Endometrial microvascular endothelial cells (primary cell): ENCODE measurements around the gene SYT7. TPM values are rescaled to one million over a fixed set of nuclear protein-coding genes. Genes with fewer than 3 reads are reported as not detected.
"Not testable (repeated sequence)": the region's sequence is repeated elsewhere in the genome, so short reads cannot be mapped to it uniquely, and the experiment has no call there.

Experiments used
- in situ Hi-C: cut with HindIII; loops from 2 replicates; pipeline ENCODE4 v1.10.0; 2017; ENCODE audit warnings: low sequenced_read_pairs, low pct_unique_long_range_greater_than_20kb; ENCODE audit errors: inconsistent ontology term
- total RNA-seq: library from RNA; depleted of rRNA; stranded (reverse); fragments of >200 nt; gene quantifications from one replicate; pipeline ENCODE4 v1.2.3, GENCODE V29; 2015; ENCODE audit errors: inconsistent ontology term

Gene SYT7, protein sequence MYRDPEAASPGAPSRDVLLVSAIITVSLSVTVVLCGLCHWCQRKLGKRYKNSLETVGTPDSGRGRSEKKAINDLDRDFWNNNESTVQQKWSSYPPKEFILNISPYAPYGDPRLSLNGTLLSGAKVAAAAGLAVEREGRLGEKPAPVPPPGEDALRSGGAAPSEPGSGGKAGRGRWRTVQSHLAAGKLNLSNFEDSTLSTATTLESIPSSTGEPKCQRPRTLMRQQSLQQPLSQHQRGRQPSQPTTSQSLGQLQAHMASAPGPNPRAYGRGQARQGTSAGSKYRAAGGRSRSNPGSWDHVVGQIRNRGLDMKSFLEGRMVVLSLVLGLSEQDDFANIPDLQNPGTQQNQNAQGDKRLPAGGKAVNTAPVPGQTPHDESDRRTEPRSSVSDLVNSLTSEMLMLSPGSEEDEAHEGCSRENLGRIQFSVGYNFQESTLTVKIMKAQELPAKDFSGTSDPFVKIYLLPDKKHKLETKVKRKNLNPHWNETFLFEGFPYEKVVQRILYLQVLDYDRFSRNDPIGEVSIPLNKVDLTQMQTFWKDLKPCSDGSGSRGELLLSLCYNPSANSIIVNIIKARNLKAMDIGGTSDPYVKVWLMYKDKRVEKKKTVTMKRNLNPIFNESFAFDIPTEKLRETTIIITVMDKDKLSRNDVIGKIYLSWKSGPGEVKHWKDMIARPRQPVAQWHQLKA
- total RNA-seq: not detected

DNA sequence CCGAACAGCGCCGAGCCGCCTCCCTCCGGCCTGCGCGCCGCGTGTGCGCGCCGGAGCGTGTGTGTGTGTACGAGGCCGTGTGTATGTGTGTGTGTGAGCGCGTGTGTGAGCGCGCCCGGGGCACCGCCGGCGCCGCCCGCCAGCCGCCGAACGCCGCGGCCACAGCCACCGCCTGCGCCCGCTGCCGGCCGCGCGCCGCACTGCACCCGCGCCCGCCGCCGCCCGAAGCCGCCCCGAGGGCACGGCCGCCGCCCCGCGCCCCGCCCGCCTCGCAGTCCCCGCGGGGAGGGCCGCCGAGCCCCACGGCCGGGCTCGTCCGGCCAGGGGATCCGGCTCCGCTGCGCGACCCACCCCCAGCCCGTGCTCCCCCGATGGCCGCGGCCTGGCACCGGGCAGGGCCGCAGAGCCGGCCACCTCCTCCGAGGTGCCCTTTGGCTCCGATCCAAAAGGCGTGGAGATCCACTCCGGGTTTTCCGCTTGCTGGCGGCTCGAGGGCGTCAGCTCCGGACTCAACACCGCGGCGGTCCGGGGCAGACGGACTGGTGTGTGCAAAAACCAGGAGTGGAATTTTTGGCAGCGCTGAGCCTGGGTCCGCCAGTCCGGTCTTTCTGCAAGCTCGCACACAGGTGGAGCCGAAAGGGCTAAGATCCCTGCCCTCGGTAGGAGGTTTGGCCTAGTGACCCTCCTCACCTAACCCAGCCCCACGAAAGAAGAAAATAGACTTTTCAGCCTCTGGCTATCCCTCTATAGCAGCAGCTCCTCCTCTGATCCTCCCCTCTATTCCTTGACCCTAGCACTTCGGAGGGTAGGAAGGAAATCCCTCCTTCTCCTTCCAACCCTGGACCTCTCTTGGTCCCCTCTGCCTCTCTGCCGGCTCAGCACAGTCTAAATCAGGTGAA lies at the start of gene SYT7:
SYT7 (minus strand) TSS at position 47 of the 899 bp plus-strand sequence. CDS start 256 bp downstream, outside the sequence.
- in situ Hi-C loops: no loop called here

DNA sequence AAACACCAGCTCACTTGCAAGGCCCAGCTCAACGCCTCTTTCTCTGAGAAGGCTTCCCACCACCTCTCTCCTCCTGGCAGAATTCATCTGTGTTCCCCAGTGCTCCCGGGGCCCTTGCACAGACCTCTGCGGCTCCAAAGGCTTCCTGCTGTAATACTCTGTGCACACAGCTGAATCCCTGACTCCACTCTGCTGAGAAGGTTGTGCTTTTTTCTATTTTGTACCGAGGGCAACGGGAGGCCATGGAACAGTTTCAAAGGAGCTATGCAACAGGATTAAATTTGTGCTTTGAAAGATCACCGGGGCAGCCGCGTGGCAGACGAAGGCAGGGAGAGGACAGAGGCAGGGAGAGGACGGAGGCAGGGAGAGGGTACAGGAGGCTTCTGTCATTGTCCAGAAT lies 49.2 kb upstream of the SYT7 start:
- in situ Hi-C loops: no loop called here

DNA sequence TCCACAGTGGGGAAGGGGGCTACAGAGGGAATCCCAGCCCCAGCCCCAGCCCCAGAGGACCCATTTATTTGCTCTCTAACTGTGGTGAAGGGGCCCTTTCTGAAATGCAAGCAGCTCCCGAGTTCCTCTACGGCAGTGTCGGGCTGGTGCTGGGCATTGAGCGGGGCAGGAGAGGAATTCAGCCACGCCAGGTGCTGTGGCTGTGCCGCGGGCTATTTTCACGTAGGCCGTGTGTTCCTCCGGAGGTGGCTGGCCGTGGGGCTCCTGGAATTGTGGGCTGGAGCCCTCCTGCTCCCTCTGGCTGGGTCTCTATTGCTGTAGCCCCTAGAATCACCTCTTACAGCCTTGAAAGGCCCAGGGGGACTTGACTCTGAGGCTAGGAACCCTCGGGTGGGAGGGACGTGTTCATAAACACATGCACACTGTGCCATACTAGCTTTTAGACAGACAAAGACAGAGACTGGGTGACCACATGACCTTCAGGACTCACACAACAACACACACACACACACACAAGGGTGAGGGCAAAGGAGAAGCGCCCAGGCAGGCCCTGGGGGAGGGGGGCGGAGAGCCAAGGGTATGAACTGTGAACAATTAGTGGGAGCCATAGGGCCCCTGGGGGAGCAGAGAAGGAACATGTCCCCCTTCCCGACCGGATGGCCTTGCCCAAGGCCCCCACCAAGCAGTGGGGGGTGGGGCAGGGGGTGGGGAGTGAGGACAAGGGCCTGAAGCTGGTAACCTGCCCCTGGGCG lies 48.4 kb upstream of the SYT7 start:
- in situ Hi-C loops: no loop called here

DNA sequence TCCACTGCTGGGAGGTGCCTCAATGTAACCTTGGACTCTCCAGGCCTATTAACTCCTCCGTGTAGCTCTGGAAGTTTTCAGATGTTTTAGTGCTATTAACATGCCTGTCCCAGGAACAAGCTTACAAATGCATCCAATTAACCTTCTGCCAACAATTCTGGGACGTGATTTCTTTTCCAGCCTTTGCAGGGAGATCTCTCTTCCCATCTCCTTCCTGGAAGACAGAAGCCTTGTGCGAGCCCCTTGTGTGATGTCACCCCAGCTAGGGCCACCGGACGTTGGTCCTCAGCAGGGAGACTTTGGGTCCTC lies 47.7 kb upstream of the SYT7 start:
- in situ Hi-C loops: no loop called here

DNA sequence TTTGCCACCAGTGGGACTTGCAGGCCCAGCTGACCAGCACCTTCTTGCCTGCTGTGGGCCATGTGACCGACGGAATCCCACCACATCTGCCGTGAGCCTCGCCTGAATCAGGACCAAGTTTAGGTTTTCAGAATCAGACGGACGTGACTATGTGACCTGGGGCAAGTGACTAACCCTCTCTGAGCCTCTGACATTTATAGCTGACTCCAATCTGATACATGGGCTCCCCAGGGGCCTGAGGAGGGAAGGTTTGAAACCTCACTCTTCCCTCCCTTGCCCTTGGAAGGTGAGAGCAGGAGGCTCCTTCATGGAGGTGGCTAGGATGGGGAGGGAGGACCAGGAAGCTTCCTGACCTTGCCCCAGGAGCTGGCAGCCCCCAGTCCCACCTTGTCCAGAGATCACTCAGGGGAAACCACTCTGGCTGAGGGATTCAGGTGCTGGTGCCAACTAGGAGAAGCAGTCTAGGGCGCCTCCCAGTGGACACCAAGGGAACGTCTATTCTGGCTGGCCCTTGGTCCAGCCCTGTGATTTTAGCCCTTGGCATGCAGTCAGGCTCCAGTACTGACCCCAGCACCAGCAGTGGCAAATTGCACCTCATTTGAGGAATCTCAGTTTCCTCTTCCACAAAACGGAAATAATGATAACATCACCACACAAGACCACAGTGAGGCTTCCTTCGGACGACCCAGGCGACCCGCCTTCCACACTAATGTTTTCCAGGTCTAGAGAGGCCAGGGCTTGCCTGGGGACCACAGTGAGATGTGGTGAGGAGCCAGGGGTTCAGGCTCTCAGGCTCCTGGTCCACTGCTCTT lies 47.2 kb upstream of the SYT7 start:
- in situ Hi-C loops: no loop called here

DNA sequence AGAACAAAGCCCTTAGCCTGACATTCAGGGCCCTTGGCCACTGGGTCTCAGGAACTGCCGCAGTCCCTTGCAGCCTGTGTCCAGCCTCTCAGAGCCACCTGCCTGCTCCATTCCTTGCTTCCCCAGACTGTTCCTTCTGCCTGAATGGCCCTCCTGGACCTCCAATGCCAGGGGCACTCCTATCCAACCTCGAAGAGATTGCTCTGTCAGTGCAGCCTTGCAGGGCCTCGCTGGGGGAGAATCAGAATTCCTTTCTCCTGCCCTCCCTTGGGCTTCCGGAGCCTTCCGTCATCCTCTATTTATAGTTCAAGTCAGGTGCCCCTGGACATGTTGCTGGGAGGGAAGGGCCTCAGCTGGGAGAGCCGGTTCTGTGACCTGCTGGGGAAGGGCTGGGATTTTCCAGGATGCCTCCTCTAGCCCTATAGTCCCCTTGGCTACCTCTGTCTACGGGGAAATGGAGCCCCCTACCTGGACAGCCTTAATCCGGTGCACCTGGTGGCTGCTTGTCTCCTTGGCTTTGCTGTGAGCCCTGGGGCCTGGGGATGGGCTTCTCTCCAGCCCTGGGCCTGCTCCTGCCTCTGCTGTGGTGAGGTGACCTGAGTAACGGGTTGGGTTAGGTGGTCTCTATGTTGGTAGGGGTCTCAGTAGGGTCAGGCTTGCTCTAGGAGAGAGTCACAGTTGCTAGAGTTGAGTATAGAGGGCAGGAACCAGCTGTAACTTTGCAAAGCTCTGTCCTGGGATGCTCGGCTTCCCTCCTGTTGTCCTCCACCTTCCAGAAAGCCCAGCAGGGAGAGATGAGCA lies 45.9 kb upstream of the SYT7 start:
- in situ Hi-C loops: no loop called here

DNA sequence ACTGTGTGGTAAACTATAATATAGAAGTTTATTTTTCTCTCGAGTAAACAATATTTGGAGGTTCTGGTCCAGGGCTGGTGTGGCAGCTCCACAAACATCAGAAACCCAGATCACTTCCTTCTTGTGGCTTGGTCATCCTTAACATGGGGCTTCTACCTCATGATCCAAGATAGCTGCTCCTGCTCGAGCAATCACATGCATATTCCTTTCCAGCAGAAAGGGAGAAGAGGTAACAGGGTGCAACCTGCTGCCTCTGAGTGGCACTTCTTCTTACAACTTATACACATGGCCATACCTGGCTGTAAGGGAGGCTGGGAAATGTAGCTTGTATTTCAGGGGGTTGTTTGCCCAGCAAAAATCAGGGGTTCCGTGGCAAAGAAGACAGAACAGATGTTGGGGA lies 44.6 kb upstream of the SYT7 start:
- in situ Hi-C loops: no loop called here

DNA sequence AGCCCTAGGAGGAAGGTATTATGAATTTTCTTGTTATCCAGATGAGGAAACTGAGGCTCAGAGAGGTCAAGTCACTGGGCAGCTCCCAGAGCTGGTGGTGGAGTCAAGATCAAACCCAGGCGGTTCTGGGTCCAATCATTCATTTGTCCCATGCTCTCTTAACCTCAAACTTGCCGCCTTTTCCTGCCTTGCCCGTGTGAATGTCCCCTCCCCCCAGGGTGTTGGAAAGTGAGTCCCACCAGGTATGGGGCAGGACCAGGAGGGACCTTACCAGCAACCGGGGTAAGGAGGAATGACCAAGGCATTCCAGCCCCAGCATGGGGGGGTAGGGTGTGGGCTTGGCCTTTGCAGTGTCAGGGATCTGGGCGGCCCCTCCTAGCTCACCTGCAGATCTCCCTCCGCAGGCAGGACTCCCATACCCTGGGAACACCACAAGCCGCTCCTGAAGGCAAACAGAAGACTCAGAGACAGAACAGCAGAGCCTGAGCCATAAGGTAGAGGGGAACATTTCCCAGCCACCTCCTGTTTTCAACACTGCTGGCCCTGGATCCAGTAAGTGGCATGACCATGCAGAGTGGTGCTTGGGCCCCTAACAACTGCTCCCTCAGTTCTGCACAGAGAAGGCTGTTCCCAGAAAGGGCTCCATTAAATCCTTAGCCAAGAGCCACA lies 41.2 kb upstream of the SYT7 start:
- in situ Hi-C loops: no loop called here

DNA sequence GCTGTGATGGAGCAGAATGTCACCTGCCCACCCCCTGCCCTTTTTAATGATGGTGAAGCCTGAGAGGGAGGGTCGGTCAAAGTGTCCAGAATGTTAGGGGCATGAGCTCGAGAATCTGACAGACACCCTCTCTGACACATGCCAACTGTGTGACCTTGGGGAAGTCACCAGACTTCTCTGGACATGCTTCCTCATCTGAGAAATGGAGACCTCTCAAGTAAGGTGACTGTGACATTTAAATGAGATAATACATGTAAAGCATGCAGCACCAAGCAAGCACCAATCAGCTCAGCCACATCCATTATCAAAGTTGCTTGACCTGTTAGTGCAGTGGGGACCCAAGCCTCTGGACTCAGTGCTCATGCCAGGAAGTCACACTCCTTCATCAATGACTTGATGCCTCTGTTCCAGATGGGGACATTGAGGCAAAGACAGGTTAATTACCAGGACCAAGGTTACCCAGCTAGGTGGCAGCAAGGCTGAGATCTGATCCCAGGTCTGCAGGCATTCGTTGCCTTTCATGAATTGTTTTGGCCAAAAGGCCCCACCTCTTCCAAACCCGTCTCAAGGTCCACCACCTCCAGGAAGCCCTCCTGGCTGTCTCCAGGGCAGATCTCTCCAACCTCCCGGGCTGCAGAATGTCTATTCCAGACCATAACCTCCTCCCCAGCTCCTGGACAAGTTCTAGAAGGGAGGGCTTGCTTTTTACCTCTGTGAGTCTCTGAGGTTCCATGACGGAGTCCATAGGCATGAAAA lies 38.8 kb upstream of the SYT7 start:
- in situ Hi-C loops: no loop called here

DNA sequence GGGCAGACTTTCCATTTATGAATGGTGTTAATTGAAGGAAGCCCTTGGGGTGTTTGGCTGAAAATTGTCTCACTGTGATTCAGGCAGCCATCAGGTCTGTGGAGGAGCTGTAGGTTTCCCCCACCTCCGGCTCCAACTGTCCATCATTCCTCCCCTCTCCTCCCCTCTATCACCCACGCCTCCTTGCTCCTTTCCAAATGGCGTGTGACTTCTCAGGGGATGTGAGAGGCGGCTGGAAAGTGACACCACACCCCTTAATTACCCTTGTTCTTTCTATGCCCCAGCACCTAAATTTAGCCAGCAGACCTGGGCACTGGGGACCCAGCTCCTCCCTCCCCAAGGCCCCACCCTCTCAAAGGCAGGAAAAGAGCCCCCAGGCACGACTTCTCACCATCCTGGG lies 38.1 kb upstream of the SYT7 start:
- in situ Hi-C loops: no loop called here

DNA sequence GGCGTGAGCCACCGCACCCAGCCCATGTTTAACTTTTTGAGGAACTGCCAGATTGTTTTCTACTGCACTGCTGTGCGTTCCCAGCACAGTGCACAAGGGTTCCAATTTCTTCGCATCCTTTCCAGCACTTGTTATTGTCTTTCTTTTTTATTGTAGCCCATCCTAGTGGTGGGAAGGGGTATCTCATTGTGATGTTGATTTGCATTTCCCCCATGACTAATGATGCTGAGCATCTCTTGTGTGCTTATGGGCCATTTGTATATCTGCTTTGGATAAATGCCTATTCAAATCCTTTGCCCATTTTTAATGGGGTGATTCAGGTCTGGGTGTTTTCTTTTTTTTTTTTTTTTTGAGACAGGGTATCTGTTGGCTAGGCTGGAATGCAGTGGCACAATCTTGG lies 36.6 kb upstream of the SYT7 start:
- in situ Hi-C loops: no loop called here

DNA sequence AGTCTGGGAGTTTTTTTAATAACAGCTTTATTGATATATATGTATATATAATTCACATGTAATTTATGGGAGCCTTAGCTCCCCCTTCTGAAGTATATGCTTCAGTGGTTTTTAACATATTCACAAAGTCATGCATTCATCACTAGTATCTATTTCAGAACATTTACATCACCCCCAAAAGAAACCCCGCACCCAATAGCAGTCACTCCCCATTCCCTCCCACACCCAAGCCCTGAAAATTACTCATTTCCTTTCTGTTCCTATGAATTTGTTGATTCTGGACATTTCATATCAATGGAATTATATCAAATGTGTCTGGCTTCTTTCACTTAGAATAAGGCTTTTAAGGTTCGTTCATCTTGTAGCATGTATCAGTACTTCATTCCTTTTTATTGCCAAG lies 35.6 kb upstream of the SYT7 start:
- in situ Hi-C loops: no loop called here

DNA sequence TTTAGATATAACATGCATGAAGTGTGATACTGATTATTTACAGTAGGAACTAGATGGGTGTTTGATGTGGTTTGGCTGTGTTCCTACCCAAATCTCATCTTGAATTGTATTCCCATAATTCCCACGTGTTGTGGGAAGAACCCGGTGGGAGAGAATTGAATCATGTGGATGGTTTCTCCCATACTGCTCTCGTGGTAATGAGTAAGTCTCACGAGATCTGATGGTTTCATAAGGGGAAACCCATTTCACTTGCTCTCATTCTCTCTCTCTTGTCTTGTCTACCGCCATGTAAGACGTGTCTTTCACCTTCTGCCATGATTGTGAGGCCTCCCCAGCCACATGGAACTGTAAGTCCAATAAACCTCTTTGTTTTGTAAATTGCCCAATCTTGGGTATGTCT lies 33.9 kb upstream of the SYT7 start:
- in situ Hi-C loops: not testable (repeated sequence)

DNA sequence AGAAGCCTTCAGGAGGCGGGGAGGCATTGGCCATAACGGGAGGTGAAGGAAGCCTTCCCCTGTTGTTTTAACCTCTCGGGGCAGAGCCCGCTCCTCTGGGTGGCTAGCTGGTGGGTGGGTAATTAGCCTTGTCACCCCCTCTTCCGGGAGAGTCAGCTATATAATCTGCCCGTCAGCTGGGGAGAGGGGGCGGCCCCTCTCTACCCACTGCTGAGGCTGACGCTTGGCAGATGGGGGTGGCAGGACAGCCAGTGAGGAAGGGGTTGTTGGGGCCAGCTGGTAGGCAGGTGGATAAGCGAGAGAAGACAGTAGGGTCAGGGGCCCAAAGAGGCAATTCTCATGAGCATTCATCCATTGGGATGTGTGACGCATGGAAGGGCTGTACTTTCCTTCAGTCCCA lies 33.0 kb upstream of the SYT7 start:
- in situ Hi-C loops: no loop called here

DNA sequence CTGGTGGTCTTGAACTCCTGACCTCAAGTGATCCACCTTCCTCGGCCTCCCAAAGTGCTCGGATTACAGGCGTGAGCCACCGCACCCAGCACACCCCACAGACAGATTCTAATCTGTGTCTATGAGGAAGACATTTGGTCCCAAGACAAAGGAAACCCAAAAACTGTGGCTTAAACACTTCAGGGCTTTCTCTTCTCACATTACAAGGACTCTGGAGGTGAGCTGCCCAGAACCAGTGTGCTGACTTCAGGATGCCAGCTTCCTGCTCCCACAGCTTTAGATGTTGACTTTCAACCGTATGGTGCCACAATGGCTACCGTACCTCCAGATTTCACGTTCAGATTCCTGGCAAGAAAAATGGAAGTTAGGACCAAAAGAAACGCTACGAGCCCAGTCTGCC lies 32.2 kb upstream of the SYT7 start:
- in situ Hi-C loops: no loop called here

DNA sequence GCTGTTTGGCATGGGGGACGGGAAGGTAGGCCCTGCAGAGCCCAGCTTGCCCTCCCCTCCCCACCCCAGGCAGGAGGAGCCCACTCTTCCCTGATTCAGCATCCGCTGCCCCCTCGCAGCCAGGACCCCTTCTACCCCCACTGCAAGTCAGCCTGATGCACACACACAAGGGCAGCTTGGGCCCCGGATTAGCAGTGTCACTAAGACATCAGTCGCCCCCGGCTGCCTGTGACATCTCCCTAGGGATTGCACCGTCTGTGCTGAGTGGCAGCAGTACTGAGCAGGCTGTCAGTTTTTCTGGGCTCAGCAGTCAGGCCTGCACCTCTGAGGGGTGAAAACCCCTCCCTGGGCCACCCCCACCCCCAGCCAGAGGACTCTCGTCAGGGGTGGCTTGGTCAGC lies 30.4 kb upstream of the SYT7 start:
- in situ Hi-C loops: no loop called here
